WTC11 (cell line): Measurements from ENCODE around the gene LSM7.

Experiments
- CREB1 ChIP-seq: sonication (generic); formaldehyde crosslinking; IDR thresholded peaks from 2 replicates; pipeline ENCODE4 v1.8.0; 2023; ENCODE audit warnings: mild to moderate bottlenecking, missing genetic modification reagents
- CTCF ChIP-seq: fragments of 200-600 bp; IDR thresholded peaks from 2 replicates; pipeline ENCODE4 v1.8.0; 2022; ENCODE audit warnings: antibody characterized with exemption
- FOXJ3 ChIP-seq: sonication (generic); formaldehyde crosslinking; IDR thresholded peaks from 2 replicates; pipeline ENCODE4 v1.9.0; 2021; ENCODE audit warnings: missing genetic modification reagents, mild to moderate bottlenecking, borderline replicate concordance
- IRF1 ChIP-seq: sonication (generic); formaldehyde crosslinking; IDR thresholded peaks from 2 replicates; pipeline ENCODE4 v1.8.0; 2023; ENCODE audit warnings: missing genetic modification reagents
- NFATC4 ChIP-seq: fragments of 250-450 bp; sonication (Bioruptor Pico); IDR thresholded peaks from 2 replicates; pipeline ENCODE4 v1.9.0; 2021; ENCODE audit warnings: mild to moderate bottlenecking
- NFYB ChIP-seq: sonication (generic); formaldehyde crosslinking; conservative IDR thresholded peaks from 2 replicates; pipeline ENCODE4 v1.8.0; 2022; ENCODE audit warnings: low read depth, missing genetic modification reagents
- TEAD4 ChIP-seq: sonication (generic); formaldehyde crosslinking; IDR thresholded peaks from 2 replicates; pipeline ENCODE4 v1.8.0; 2022; ENCODE audit warnings: mild to moderate bottlenecking, missing genetic modification reagents
- ZNF138 ChIP-seq: sonication (generic); formaldehyde crosslinking; conservative IDR thresholded peaks from 2 replicates; pipeline ENCODE4 v1.8.1; 2022; ENCODE audit warnings: mild to moderate bottlenecking, moderate library complexity, missing genetic modification reagents
- TF ChIP-seq, protein P1 (sequence below): sonication (generic); formaldehyde crosslinking; IDR thresholded peaks from 2 replicates; pipeline ENCODE4 v1.8.1; 2022; ENCODE audit warnings: low read depth, mild to moderate bottlenecking, moderate library complexity, missing genetic modification reagents, borderline replicate concordance

GRCh38 chr19:2338055-2338615, 9.7 kb upstream of the LSM7 start:
- TF ChIP-seq CTCF = no peak
- TF ChIP-seq ZNF138 (CRISPR knock-in tag) = no peak
- TF ChIP-seq FOXJ3 = no peak
- TF ChIP-seq CREB1 (CRISPR knock-in tag) = no peak
- no peak for TF ChIP-seq NFATC4 (CRISPR knock-in tag)
- no peak for TF ChIP-seq IRF1 (CRISPR knock-in tag)
- TF ChIP-seq, protein P1, sequence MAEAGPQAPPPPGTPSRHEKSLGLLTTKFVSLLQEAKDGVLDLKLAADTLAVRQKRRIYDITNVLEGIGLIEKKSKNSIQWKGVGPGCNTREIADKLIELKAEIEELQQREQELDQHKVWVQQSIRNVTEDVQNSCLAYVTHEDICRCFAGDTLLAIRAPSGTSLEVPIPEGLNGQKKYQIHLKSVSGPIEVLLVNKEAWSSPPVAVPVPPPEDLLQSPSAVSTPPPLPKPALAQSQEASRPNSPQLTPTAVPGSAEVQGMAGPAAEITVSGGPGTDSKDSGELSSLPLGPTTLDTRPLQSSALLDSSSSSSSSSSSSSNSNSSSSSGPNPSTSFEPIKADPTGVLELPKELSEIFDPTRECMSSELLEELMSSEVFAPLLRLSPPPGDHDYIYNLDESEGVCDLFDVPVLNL (CRISPR knock-in tag) = no peak
- TF ChIP-seq TEAD4 (CRISPR knock-in tag) = no peak
- TF ChIP-seq NFYB (CRISPR knock-in tag) = no peak
